Measurements from ENCODE around the gene SLC9A3. TPM values are rescaled to one million over a fixed set of nuclear protein-coding genes. Genes with fewer than 3 reads are reported as not detected.

The SLC9A3 gene
- total RNA-seq, 2 experiments from 2014 or later, result 2.0 to 2.3 TPM

- H3K4me3 Mint-ChIP-seq, result no peak overlapping the region
- peaks cover 16% of the 10 kb centered on the region for H3K4me1 Mint-ChIP-seq
- H3K27me3 Mint-ChIP-seq, result no peaks in the 10 kb centered on the region
- no peak overlapping the region for H3K27ac Mint-ChIP-seq
- peaks cover 7% of the 10 kb centered on the region for H3K36me3 Mint-ChIP-seq
- H3K9me3 Mint-ChIP-seq, result no peaks in the 10 kb centered on the region
- ATAC-seq (ENCODE audit: low read depth) (no peak), DNase-seq (peak; percentile 23)
- POLR2A ChIA-PET, result no interaction called here
Observed at GRCh38 chr5:468401-468800, 55.8 kb downstream of the SLC9A3 start.

GRCh38 chr5:466661-467310 is 57.5 kb downstream of the SLC9A3 start:
- Mint-ChIP-seq H3K4me1 (peaks cover 19% of the 10 kb centered on the region), H3K9me3 (no peaks in the 10 kb centered on the region), H3K27ac (no peak overlapping the region), H3K36me3 (peaks cover 16% of the 10 kb centered on the region), H3K4me3 (no peak overlapping the region), H3K27me3 (no peaks in the 10 kb centered on the region)
- DNase-seq (peak; percentile 27), ATAC-seq (ENCODE audit: low read depth) (no peak)
- POLR2A ChIA-PET, result no interaction called here

- DNase-seq (peak; percentile 26), ATAC-seq (ENCODE audit: low read depth) (no peak)
- POLR2A ChIA-PET, result interaction anchor here (0.6 kb wide), 1 partner anchor 133 kb away, joined by 3 read pairs; no protein-coding TSS in a partner anchor
- Mint-ChIP-seq H3K36me3 (peaks cover 18% of the 10 kb centered on the region), H3K27me3 (no peaks in the 10 kb centered on the region), H3K4me3 (no peak overlapping the region), H3K4me1 (peaks cover 15% of the 10 kb centered on the region), H3K27ac (peak overlapping the region; percentile 42), H3K9me3 (no peaks in the 10 kb centered on the region)
Observed at GRCh38 chr5:465591-466403, 58.5 kb downstream of the SLC9A3 start.

- Mint-ChIP-seq H3K27ac (peak overlapping the region; percentile 42), H3K9me3 (no peaks in the 10 kb centered on the region), H3K4me3 (no peak overlapping the region), H3K27me3 (no peaks in the 10 kb centered on the region), H3K4me1 (peaks cover 17% of the 10 kb centered on the region), H3K36me3 (peaks cover 26% of the 10 kb centered on the region)
- DNase-seq, result peak; percentile 28
- ATAC-seq (ENCODE audit: low read depth), result no peak
- POLR2A ChIA-PET, result interaction anchor here (0.6 kb wide), 1 partner anchor 132 kb away, joined by 3 read pairs; no protein-coding TSS in a partner anchor
Observed at GRCh38 chr5:464843-465590, 59.2 kb downstream of the SLC9A3 start.

GRCh38 chr5:464446-464842 is 59.8 kb downstream of the SLC9A3 start:
- H3K4me1 Mint-ChIP-seq, result peaks cover 19% of the 10 kb centered on the region
- ATAC-seq (ENCODE audit: low read depth), result no peak
- peak overlapping the region; percentile 31 for H3K4me3 Mint-ChIP-seq
- peaks cover 31% of the 10 kb centered on the region for H3K36me3 Mint-ChIP-seq
- peak; percentile 32 for DNase-seq
- peak overlapping the region; percentile 88 for H3K27ac Mint-ChIP-seq
- POLR2A ChIA-PET, result interaction anchor here (1.3 kb wide), 1 partner anchor 8 kb away, joined by 9 read pairs; no protein-coding TSS in a partner anchor
- no peaks in the 10 kb centered on the region for H3K27me3 Mint-ChIP-seq
- H3K9me3 Mint-ChIP-seq, result no peaks in the 10 kb centered on the region

- H3K27ac Mint-ChIP-seq, result peak overlapping the region; percentile 88
- DNase-seq, result peak; percentile 58
- H3K27me3 Mint-ChIP-seq, result no peaks in the 10 kb centered on the region
- H3K9me3 Mint-ChIP-seq, result no peaks in the 10 kb centered on the region
- peaks cover 33% of the 10 kb centered on the region for H3K36me3 Mint-ChIP-seq
- peak; percentile 87 for ATAC-seq (ENCODE audit: low read depth)
- POLR2A ChIA-PET, result interaction anchor here (1.3 kb wide), 1 partner anchor 8 kb away, joined by 9 read pairs; no protein-coding TSS in a partner anchor
- H3K4me3 Mint-ChIP-seq, result peak overlapping the region; percentile 31
- H3K4me1 Mint-ChIP-seq, result peaks cover 24% of the 10 kb centered on the region
Observed at GRCh38 chr5:463952-464351, 60.3 kb downstream of the SLC9A3 start.

- ATAC-seq (ENCODE audit: low read depth), result no peak
- H3K36me3 Mint-ChIP-seq, result peaks cover 39% of the 10 kb centered on the region
- peaks cover 30% of the 10 kb centered on the region for H3K4me1 Mint-ChIP-seq
- POLR2A ChIA-PET, result interaction anchor here (1.3 kb wide), 1 partner anchor 9 kb away, joined by 9 read pairs; no protein-coding TSS in a partner anchor
- H3K9me3 Mint-ChIP-seq, result no peaks in the 10 kb centered on the region
- DNase-seq, result no peak
- H3K27me3 Mint-ChIP-seq, result no peaks in the 10 kb centered on the region
- peak overlapping the region; percentile 56 for H3K27ac Mint-ChIP-seq
- no peak overlapping the region for H3K4me3 Mint-ChIP-seq
Observed at GRCh38 chr5:463301-463700, 60.9 kb downstream of the SLC9A3 start.

GRCh38 chr5:462051-462481 is 62.2 kb downstream of the SLC9A3 start:
- H3K36me3 Mint-ChIP-seq, result peaks cover 41% of the 10 kb centered on the region
- no peaks in the 10 kb centered on the region for H3K9me3 Mint-ChIP-seq
- no peak overlapping the region for H3K27ac Mint-ChIP-seq
- POLR2A ChIA-PET, result no interaction called here
- DNase-seq (peak; percentile 23), ATAC-seq (ENCODE audit: low read depth) (no peak)
- H3K4me1 Mint-ChIP-seq, result peaks cover 32% of the 10 kb centered on the region
- H3K27me3 Mint-ChIP-seq, result no peaks in the 10 kb centered on the region
- no peak overlapping the region for H3K4me3 Mint-ChIP-seq

GRCh38 chr5:460273-460625 is 64.0 kb downstream of the SLC9A3 start:
- H3K9me3 Mint-ChIP-seq, result no peaks in the 10 kb centered on the region
- peak overlapping the region; percentile 7 for H3K27ac Mint-ChIP-seq
- ATAC-seq (ENCODE audit: low read depth), result no peak
- H3K4me1 Mint-ChIP-seq, result peaks cover 31% of the 10 kb centered on the region
- peaks cover 41% of the 10 kb centered on the region for H3K36me3 Mint-ChIP-seq
- DNase-seq, result peak; percentile 18
- H3K4me3 Mint-ChIP-seq, result no peak overlapping the region
- no peaks in the 10 kb centered on the region for H3K27me3 Mint-ChIP-seq
- POLR2A ChIA-PET, result no interaction called here

GRCh38 chr5:459562-460272 is 64.5 kb downstream of the SLC9A3 start:
- H3K36me3 Mint-ChIP-seq, result peaks cover 46% of the 10 kb centered on the region
- no peaks in the 10 kb centered on the region for H3K9me3 Mint-ChIP-seq
- POLR2A ChIA-PET, result no interaction called here
- H3K27ac Mint-ChIP-seq, result peak overlapping the region; percentile 7
- DNase-seq (peak; percentile 23), ATAC-seq (ENCODE audit: low read depth) (no peak)
- H3K4me3 Mint-ChIP-seq, result no peak overlapping the region
- H3K27me3 Mint-ChIP-seq, result no peaks in the 10 kb centered on the region
- peaks cover 33% of the 10 kb centered on the region for H3K4me1 Mint-ChIP-seq

- ATAC-seq (ENCODE audit: low read depth) (peak; percentile 31), DNase-seq (peak; percentile 38)
- Mint-ChIP-seq H3K27ac (peak overlapping the region; percentile 42), H3K27me3 (no peaks in the 10 kb centered on the region), H3K9me3 (no peaks in the 10 kb centered on the region), H3K36me3 (peaks cover 46% of the 10 kb centered on the region), H3K4me1 (peaks cover 33% of the 10 kb centered on the region), H3K4me3 (peak overlapping the region; percentile 9)
- POLR2A ChIA-PET, result interaction anchor here (1.0 kb wide), 1 partner anchor 14 kb away, joined by 3 read pairs; no protein-coding TSS in a partner anchor
Observed at GRCh38 chr5:458547-459353, 65.5 kb downstream of the SLC9A3 start.
